Progenitor cell of endocrine pancreas (in vitro differentiated cells): Measurements from ENCODE around the gene SLC39A13. TPM values are rescaled to one million over a fixed set of nuclear protein-coding genes. Genes with fewer than 3 reads are reported as not detected.

Experiments
- DNase-seq: peaks from one replicate; pipeline ENCODE4 v3.0.0; 2021; ENCODE audit warnings: low spot score; ENCODE audit not compliant: unreplicated experiment
- H3K27ac Mint-ChIP-seq: 2 replicates; pipeline ENCODE4 v1.8.0; 2021; ENCODE audit warnings: mild to moderate bottlenecking, moderate library complexity, mixed read lengths
- H3K27me3 Mint-ChIP-seq: 2 replicates; pipeline ENCODE4 v1.8.0; 2021; ENCODE audit warnings: mixed read lengths
- H3K36me3 Mint-ChIP-seq: 2 replicates; pipeline ENCODE4 v1.8.0; 2022; ENCODE audit warnings: mixed read lengths; ENCODE audit not compliant: insufficient read depth
- H3K4me1 Mint-ChIP-seq: 2 replicates; pipeline ENCODE4 v1.8.0; 2021; ENCODE audit warnings: low read depth, mixed read lengths
- H3K4me3 Mint-ChIP-seq: 2 replicates; pipeline ENCODE4 v1.8.0; 2021; ENCODE audit warnings: low read depth, mild to moderate bottlenecking, moderate library complexity, mixed read lengths
- H3K9me3 Mint-ChIP-seq: 2 replicates; pipeline ENCODE4 v1.8.0; 2021; ENCODE audit warnings: low read depth, mixed read lengths
- microRNA-seq: library from miRNA; unstranded; fragments of <30 nt; microRNA quantifications from one replicate; pipeline ENCODE4 v1.1.0, GENCODE V29; 2020; ENCODE audit warnings: borderline number of aligned reads; ENCODE audit not compliant: unreplicated experiment
- total RNA-seq: library from RNA; stranded (reverse); gene quantifications from 2 replicates; pipeline ENCODE4 v1.2.1, GENCODE V29; 2021
- TF ChIP-seq, protein P1 (sequence below): fragments of 200-600 bp; sonication (generic); IDR thresholded peaks from one replicate; pipeline ENCODE4 v1.5.0; 2021; ENCODE audit warnings: antibody characterized with exemption, mild to moderate bottlenecking; ENCODE audit not compliant: unreplicated experiment

The SLC39A13 gene
- total RNA-seq, 1 donor from 2014 or later = 42.4 TPM

- DNase-seq = no peak
- H3K9me3 Mint-ChIP-seq = no peaks in the 10 kb centered on the region
- peaks cover 13% of the 10 kb centered on the region for H3K36me3 Mint-ChIP-seq
- H3K27me3 Mint-ChIP-seq = no peaks in the 10 kb centered on the region
- TF ChIP-seq, protein P1, sequence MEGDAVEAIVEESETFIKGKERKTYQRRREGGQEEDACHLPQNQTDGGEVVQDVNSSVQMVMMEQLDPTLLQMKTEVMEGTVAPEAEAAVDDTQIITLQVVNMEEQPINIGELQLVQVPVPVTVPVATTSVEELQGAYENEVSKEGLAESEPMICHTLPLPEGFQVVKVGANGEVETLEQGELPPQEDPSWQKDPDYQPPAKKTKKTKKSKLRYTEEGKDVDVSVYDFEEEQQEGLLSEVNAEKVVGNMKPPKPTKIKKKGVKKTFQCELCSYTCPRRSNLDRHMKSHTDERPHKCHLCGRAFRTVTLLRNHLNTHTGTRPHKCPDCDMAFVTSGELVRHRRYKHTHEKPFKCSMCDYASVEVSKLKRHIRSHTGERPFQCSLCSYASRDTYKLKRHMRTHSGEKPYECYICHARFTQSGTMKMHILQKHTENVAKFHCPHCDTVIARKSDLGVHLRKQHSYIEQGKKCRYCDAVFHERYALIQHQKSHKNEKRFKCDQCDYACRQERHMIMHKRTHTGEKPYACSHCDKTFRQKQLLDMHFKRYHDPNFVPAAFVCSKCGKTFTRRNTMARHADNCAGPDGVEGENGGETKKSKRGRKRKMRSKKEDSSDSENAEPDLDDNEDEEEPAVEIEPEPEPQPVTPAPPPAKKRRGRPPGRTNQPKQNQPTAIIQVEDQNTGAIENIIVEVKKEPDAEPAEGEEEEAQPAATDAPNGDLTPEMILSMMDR = no peak
- peaks cover 23% of the 10 kb centered on the region for H3K4me1 Mint-ChIP-seq
- no peak overlapping the region for H3K4me3 Mint-ChIP-seq
- peak overlapping the region; percentile 79 for H3K27ac Mint-ChIP-seq
Measured at GRCh38 chr11:47464483-47464882, 56.1 kb downstream of the SLC39A13 start.

Small RNA genes within 50 kb of the gene (microRNA-seq; reads per million reads assigned to microRNA genes)
- not detected for gene MIR4487

Other genes with a start within 250 kb of the SLC39A13 start
- gene ARFGAP2, start 231.7 kb upstream of the SLC39A13 start, total RNA-seq = 109 and 112 TPM in 2 replicates
- 54.1 and 59.6 TPM in 2 replicates for gene PACSIN3, start 222.2 kb upstream of the SLC39A13 start, total RNA-seq
- gene DDB2, start 193.6 kb upstream of the SLC39A13 start, total RNA-seq = 31.4 and 32.0 TPM in 2 replicates
- gene ACP2, start 159.8 kb upstream of the SLC39A13 start, total RNA-seq = 58.1 and 60.2 TPM in 2 replicates
- 25.8 and 26.7 TPM in 2 replicates for gene NR1H3, start 150.6 kb upstream of the SLC39A13 start, total RNA-seq
- gene MADD, start 138.5 kb upstream of the SLC39A13 start, total RNA-seq = 63.8 and 66.5 TPM in 2 replicates
- 0.10 and 0.22 TPM in 2 replicates for gene MYBPC3, start 55.9 kb upstream of the SLC39A13 start, total RNA-seq
- gene SPI1, start 30.0 kb upstream of the SLC39A13 start, total RNA-seq = not detected in 2 replicates
- gene PSMC3, start 17.8 kb downstream of the SLC39A13 start, total RNA-seq = 101 and 103 TPM in 2 replicates
- 0.42 and 0.81 TPM in 2 replicates for gene RAPSN, start 40.5 kb downstream of the SLC39A13 start, total RNA-seq
- gene CELF1, start 144.5 kb downstream of the SLC39A13 start, total RNA-seq = 161 and 163 TPM in 2 replicates
- 45.6 and 47.6 TPM in 2 replicates for gene PTPMT1, start 157.0 kb downstream of the SLC39A13 start, total RNA-seq
- 16.6 and 18.1 TPM in 2 replicates for gene KBTBD4, start 170.4 kb downstream of the SLC39A13 start, total RNA-seq
- 102 and 109 TPM in 2 replicates for gene NDUFS3, start 170.5 kb downstream of the SLC39A13 start, total RNA-seq
- gene FAM180B, start 178.1 kb downstream of the SLC39A13 start, total RNA-seq = 0.26 and 0.29 TPM in 2 replicates
- 2.5 and 4.0 TPM in 2 replicates for gene C1QTNF4, start 185.8 kb downstream of the SLC39A13 start, total RNA-seq
- gene MTCH2, start 234.0 kb downstream of the SLC39A13 start, total RNA-seq = 75.7 and 82.7 TPM in 2 replicates